Thoracic aorta (tissue), 2 donors: ENCODE results near the gene INSYN1. TPM values are rescaled to one million over a fixed set of nuclear protein-coding genes. Genes with fewer than 3 reads are reported as not detected.

Experiments
- ATAC-seq: fragments of 150-250 bp; one replicate; pipeline ENCODE4 v1.8.0; 2017; ENCODE audit warnings: low read depth; ENCODE audit not compliant: insufficient number of reproducible peaks, low FRiP score
- DNase-seq: peaks from one replicate; pipeline ENCODE4 v3.0.0-alpha.2; 2020; ENCODE audit warnings: low spot score
- H3K27ac ChIP-seq, 2 donors: fragments of 200-600 bp; sonication (generic); 1 replicate in 1 of 2; 2 replicates in 1 of 2; pipeline ENCODE4 v1.5.1; 2016; ENCODE audit warnings: mild to moderate bottlenecking in 2 of 2, moderate library complexity in 2 of 2
- H3K27me3 ChIP-seq: fragments of 200-600 bp; sonication (generic); replicated peaks from 2 replicates; pipeline ENCODE4 v1.6.0; 2016; ENCODE audit warnings: mild to moderate bottlenecking; ENCODE audit not compliant: insufficient read depth
- H3K36me3 ChIP-seq: fragments of 200-600 bp; sonication (generic); one replicate; pipeline ENCODE4 v1.5.1; 2016
- H3K4me1 ChIP-seq, 2 donors: fragments of 200-600 bp; sonication (generic); 1 replicate in 1 of 2; 2 replicates in 1 of 2; pipeline versions ENCODE4 v1.5.1 to v1.6.0; 2016; ENCODE audit warnings: low read depth in 2 of 2, mild to moderate bottlenecking in 1 of 2; ENCODE audit not compliant: control insufficient read depth in 1 of 2
- H3K4me3 ChIP-seq: fragments of 200-600 bp; sonication (generic); 2 replicates; pipeline ENCODE4 v1.5.1; 2016; ENCODE audit warnings: mild to moderate bottlenecking
- H3K9me3 ChIP-seq: fragments of 200-600 bp; sonication (generic); 2 replicates; pipeline ENCODE4 v1.5.1; 2016
- total RNA-seq, 2 donors: library from RNA; depleted of rRNA; stranded (reverse); fragments of >200 nt; gene quantifications; one replicate each; pipeline versions ENCODE4 v1.1.0 to v1.2.3, GENCODE V29; 2016
- TF ChIP-seq, protein P1 (sequence below): fragments of 200-600 bp; sonication (generic); IDR thresholded peaks from one replicate; pipeline ENCODE4 v1.5.1; 2019; ENCODE audit warnings: antibody characterized with exemption

INSYN1 gene
- total RNA-seq, 2 donors from 2014 or later: 10.6 to 15.2 TPM

DNA sequence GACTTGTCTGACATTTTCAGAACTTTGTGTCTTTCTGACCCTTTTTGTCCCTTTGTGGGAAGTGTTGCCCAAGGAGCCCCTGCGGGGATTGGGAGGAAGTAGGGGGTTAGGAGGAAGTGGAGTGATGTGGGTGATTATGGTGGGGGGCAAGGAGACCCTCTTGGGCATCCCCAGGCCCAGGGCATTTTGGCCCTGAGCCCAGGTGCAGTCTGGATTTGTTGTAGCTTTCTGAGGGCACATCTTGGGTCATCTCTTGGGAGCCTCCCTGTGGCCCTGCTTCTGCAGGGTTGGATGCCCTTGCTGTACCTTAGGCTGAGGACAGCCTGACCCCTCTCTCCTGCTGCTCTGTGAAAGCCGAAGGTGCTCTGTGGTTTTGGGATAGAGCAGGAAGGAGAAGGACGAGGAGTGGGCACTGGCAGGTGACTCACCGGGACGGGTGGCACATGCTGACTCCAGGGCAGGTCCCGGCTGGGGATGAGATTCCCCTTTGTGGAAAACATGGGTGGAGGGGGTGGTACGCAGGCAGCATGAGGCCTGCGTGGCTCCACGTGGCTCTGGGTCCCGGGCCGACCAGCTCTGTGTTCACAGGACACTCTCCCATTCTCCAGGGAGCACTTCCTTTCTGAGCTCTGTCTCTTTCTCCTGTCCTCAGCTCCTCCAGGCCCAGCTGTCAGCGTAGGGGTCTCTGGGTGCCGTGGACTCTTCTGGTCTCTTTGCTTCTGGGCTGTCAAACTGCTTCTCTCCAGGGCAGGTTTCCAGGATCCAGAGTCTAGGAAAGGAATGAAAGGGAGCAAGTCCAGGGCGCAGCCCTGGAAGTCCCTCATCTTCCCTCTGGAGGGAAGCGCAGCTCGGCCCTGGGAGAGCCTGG lies 57.1 kb downstream of the INSYN1 start:
- no peak for DNase-seq
- H3K36me3 ChIP-seq: no peaks in the 10 kb centered on the region
- H3K27ac ChIP-seq: peak overlapping the region; percentile 0 to 8
- no peak overlapping the region for H3K4me3 ChIP-seq
- TF ChIP-seq, protein P1, sequence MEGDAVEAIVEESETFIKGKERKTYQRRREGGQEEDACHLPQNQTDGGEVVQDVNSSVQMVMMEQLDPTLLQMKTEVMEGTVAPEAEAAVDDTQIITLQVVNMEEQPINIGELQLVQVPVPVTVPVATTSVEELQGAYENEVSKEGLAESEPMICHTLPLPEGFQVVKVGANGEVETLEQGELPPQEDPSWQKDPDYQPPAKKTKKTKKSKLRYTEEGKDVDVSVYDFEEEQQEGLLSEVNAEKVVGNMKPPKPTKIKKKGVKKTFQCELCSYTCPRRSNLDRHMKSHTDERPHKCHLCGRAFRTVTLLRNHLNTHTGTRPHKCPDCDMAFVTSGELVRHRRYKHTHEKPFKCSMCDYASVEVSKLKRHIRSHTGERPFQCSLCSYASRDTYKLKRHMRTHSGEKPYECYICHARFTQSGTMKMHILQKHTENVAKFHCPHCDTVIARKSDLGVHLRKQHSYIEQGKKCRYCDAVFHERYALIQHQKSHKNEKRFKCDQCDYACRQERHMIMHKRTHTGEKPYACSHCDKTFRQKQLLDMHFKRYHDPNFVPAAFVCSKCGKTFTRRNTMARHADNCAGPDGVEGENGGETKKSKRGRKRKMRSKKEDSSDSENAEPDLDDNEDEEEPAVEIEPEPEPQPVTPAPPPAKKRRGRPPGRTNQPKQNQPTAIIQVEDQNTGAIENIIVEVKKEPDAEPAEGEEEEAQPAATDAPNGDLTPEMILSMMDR: no peak
- H3K27me3 ChIP-seq: no peaks in the 10 kb centered on the region
- H3K4me1 ChIP-seq: peaks cover 30 to 59% of the 10 kb centered on the region in 2 donors
- H3K9me3 ChIP-seq: no peaks in the 10 kb centered on the region
- no peak for ATAC-seq

DNA sequence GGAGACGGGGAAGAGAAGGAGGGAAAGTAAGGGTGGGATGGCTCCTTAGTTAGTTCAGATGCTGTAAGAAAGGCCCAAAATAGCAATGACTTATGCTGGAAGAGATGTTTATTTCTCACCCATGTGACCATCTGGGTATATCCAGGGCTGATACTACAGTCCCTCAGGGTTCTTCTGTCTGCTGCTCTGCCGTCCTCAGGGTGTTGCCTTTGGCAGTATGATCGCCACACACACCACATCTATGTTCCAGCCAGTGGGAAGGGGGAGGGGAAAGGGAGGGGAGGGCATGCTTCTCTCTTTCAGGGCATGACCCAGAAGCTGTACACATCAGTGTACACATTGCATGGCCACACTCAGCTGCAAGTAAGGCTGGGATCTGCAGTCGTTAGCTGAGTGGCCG lies 58.7 kb downstream of the INSYN1 start:
- TF ChIP-seq, protein P1: no peak
- Histone ChIP-seq H3K4me1 (peaks cover 30 to 60% of the 10 kb centered on the region in 2 donors), H3K9me3 (no peaks in the 10 kb centered on the region), H3K27ac (no peak overlapping the region), H3K27me3 (no peaks in the 10 kb centered on the region), H3K36me3 (no peaks in the 10 kb centered on the region), H3K4me3 (peak overlapping the region; percentile 23)
- no peak for DNase-seq
- ATAC-seq: peak; percentile 58

DNA sequence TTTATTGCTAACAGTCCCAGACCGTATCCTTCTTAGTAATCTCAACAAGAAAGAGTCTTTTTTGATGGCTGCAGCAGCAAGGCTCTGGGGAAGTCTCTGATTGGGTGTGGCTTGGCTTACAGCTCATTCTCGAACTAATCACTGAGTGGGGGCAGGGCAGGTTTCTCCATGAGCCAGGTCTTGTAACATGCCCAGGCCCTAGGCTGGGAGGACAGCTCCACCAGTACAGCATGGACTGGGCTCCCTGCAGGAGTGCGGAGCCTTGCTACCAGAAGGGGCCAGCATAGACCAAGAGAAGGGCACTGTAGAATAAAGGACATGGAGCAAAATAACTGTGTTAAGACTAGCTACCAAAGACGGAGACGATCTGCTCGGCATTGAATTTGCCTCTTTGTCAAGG lies 61.8 kb downstream of the INSYN1 start:
- Histone ChIP-seq H3K27ac (no peak overlapping the region), H3K27me3 (no peaks in the 10 kb centered on the region), H3K36me3 (no peaks in the 10 kb centered on the region), H3K9me3 (no peaks in the 10 kb centered on the region), H3K4me1 (peaks cover 36 to 75% of the 10 kb centered on the region in 2 donors), H3K4me3 (no peak overlapping the region)
- ATAC-seq: no peak
- peak; percentile 57 for DNase-seq
- TF ChIP-seq, protein P1: no peak

- no peak for ATAC-seq
- no peak for DNase-seq
- H3K27me3 ChIP-seq: no peaks in the 10 kb centered on the region
- no peak overlapping the region for H3K27ac ChIP-seq
- TF ChIP-seq, protein P1: no peak
- no peak overlapping the region for H3K4me3 ChIP-seq
- H3K36me3 ChIP-seq: no peaks in the 10 kb centered on the region
- H3K9me3 ChIP-seq: no peaks in the 10 kb centered on the region
- H3K4me1 ChIP-seq: peaks cover 26 to 57% of the 10 kb centered on the region in 2 donors
Measured at GRCh38 chr15:73688455-73688854, 64.7 kb downstream of the INSYN1 start.

GRCh38 chr15:73687351-73687750 lies 65.8 kb downstream of the INSYN1 start:
- peaks cover 26 to 55% of the 10 kb centered on the region in 2 donors for H3K4me1 ChIP-seq
- DNase-seq (no peak), ATAC-seq (no peak)
- TF ChIP-seq, protein P1: no peak
- no peak overlapping the region for H3K4me3 ChIP-seq
- no peaks in the 10 kb centered on the region for H3K9me3 ChIP-seq
- no peaks in the 10 kb centered on the region for H3K36me3 ChIP-seq
- H3K27me3 ChIP-seq: no peaks in the 10 kb centered on the region
- H3K27ac ChIP-seq: no peak overlapping the region
